T-helper 1 cell treated with Interleukin-12 subunit alpha and Interleukin-12 subunit beta and Interleukin-4 antibody, amounts not matched to agents 30 μg/mL and 1 μg/mL, for 36 hours (primary cell): ENCODE results near the gene VPS13D.
"Not testable (repeated sequence)": the region's sequence is repeated elsewhere in the genome, so short reads cannot be mapped to it uniquely, and the experiment has no call there.

ENCODE experiments used
- H3K27ac Mint-ChIP-seq: one replicate; pipeline ENCODE4 v1.8.0; 2021; ENCODE audit warnings: mild to moderate bottlenecking, mixed read lengths
- H3K27me3 Mint-ChIP-seq: one replicate; pipeline ENCODE4 v1.8.0; 2021; ENCODE audit warnings: low read depth, mixed read lengths
- H3K36me3 Mint-ChIP-seq: one replicate; pipeline ENCODE4 v1.8.0; 2021; ENCODE audit warnings: low read depth, mixed read lengths
- H3K4me1 Mint-ChIP-seq: one replicate; pipeline ENCODE4 v1.8.0; 2021; ENCODE audit warnings: low read depth, mixed read lengths
- H3K4me3 Mint-ChIP-seq: one replicate; pipeline ENCODE4 v1.8.0; 2021; ENCODE audit warnings: mild to moderate bottlenecking, moderate library complexity, mixed read lengths
- H3K9me3 Mint-ChIP-seq: one replicate; pipeline ENCODE4 v1.8.0; 2021; ENCODE audit warnings: mixed read lengths

Gene VPS13D

DNA sequence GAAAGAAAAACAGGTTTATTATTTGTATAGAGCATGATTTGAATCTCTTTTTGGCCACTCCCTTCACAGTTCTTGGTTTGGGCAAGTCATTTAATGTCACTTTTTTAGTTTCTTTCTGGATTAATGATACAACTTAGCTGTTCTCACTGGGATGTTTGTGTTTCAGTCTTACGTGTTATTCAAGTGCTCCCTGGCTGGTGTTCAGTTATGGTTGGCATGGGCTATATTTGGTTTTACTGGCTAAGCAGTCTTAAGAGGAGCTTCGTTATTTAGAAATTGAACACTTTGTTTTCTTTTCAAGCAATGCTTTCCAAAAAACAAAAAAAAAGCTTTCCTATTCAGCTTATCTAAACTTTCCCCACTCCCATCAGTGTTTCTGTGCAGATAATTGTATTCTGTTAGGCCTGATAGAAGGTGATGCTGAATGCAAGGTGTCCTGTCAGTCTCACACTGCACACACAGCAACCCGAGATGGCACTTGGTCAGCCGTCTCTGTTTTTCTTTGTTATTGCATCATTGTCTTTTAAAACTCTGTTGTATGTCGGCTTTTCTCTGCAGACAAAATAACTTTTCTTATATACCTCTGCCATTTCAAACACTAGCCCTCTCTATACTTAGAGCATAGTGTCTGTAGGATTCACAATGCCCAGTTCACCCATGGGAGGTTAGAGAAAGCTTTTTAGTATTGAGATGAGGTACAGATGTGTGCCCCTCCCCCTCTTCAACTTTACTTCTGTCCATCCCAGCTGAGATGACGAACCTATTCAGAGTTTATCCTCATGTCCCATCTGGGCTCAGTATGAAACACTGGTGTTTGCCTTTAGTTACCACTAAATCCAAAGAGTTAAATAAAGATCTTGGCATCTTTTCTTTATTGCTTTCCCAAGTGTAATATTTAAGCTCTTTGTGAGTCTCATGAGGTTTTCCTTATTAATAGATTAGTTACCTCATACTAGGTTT, 80.2 kb downstream of the VPS13D start:
- Mint-ChIP-seq H3K4me1 (peaks cover 2% of the 10 kb centered on the region), H3K27me3 (no peaks in the 10 kb centered on the region), H3K27ac (no peak overlapping the region), H3K9me3 (no peaks in the 10 kb centered on the region), H3K4me3 (no peak overlapping the region), H3K36me3 (peaks cover 46% of the 10 kb centered on the region)

DNA sequence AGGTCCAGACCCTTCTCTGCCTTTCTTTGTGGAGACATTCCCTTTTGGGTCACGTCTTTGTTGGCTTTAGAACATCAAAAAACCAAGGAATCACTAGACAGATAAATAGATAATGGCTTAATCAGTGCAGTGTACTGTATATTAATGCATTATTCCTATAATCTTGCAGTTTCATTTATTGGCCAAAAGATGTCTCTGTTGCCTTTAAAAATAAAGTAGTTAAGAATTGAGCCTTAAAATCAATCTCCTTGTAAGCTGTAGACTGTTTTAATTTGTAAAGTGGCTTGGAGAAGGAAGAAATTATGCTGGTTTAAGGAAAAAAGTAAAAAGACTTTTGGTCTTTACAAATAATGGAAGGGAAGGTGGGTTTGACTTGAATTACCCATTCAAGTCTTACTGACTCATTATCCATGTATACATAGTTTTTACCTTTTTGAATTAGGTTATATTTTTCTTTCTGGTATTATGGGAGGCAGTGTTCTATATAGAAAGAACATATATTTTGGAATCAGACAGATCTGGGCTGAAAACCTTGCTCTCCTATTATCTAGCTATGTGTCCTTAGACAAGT, 84.6 kb downstream of the VPS13D start:
- Mint-ChIP-seq H3K27ac (no peak overlapping the region), H3K9me3 (no peaks in the 10 kb centered on the region), H3K36me3 (peaks cover 32% of the 10 kb centered on the region), H3K4me1 (peaks cover 2% of the 10 kb centered on the region), H3K4me3 (no peak overlapping the region), H3K27me3 (no peaks in the 10 kb centered on the region)

DNA sequence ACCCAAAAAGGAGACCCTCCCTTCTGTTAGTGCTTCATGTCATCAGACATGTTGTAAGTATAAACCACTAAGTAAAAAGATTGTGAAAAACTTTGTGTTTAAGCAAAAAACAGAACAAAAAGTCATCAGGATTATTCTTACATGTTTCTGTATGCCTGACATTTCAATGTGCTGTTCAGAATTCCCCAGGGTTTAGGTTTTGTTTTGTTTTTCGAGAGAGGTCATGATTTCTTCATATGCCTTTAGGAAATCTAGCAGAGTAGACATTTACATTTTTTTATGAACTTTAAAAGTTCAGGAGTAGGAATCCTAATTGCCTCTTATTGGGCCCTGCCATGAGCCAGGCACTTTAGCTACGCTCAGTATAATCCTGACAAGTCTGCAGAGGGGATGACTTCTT, 85.3 kb downstream of the VPS13D start:
- H3K9me3 Mint-ChIP-seq: no peaks in the 10 kb centered on the region
- no peak overlapping the region for H3K4me3 Mint-ChIP-seq
- no peak overlapping the region for H3K27ac Mint-ChIP-seq
- H3K36me3 Mint-ChIP-seq: peaks cover 35% of the 10 kb centered on the region
- H3K4me1 Mint-ChIP-seq: peaks cover 2% of the 10 kb centered on the region
- no peaks in the 10 kb centered on the region for H3K27me3 Mint-ChIP-seq

DNA sequence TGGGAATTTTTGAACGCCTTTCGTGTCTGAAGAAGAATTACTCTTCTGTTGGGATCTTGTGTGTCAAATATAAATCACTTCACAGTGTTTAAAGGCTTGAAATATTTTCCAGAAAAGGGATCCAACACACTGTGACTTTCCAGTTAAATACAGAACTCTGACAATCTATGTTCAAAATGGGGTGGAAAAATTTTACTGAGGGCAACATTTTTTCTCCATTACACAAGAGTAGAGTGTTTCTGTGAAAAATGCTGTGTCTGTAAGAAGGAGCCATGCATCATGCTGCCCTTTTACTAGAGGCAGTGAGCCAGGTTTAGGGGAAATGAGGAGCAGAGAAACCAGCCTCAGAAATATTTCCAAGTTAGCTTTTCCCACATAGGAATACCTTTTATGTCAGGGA, 86.5 kb downstream of the VPS13D start:
- Mint-ChIP-seq H3K4me3 (no peak overlapping the region), H3K36me3 (peaks cover 39% of the 10 kb centered on the region), H3K4me1 (peaks cover 5% of the 10 kb centered on the region), H3K9me3 (no peaks in the 10 kb centered on the region), H3K27ac (no peak overlapping the region), H3K27me3 (no peaks in the 10 kb centered on the region)

DNA sequence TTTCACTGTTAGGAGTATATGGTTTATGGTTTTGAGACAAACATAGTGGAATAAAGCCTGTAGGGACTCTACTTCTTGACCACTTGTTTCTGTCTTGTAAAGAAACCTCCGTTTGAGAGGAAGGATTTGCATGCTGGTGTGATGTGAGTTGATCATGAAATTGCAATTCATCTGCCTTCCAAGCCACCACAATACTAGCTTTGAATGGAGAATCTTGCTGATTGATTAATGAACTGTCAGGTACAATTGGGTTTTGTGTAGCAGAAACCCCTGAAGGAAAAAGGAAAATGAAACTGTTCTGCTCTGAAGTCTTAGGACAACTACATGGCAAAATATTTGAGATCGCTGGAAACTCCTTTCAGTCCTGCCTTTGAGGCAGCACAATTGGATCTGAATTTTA, 90.7 kb downstream of the VPS13D start:
- Mint-ChIP-seq H3K27ac (no peak overlapping the region), H3K27me3 (no peaks in the 10 kb centered on the region), H3K36me3 (peaks cover 39% of the 10 kb centered on the region), H3K4me1 (peaks cover 3% of the 10 kb centered on the region), H3K9me3 (no peaks in the 10 kb centered on the region), H3K4me3 (no peak overlapping the region)

DNA sequence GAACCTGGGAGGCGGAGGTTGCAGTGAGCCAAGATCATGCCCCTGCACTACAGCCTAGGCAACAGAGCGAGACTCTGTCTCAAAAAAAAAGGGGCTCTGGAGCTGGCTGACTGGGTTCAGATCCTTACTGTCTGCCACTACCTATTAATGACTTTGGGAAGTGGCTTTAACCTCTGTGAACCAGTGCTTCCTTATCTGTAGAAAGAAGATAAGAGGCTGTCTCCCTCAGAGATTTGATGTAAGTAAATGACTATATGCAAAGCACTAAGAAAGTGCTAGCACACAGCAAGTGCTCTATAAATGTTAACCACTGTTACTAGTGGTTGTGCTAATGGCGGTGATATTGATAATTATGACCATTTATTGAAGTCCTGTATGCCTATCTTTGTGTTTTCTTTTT, 94.6 kb downstream of the VPS13D start:
- no peak overlapping the region for H3K4me3 Mint-ChIP-seq
- H3K4me1 Mint-ChIP-seq: peaks cover 3% of the 10 kb centered on the region
- H3K36me3 Mint-ChIP-seq: peaks cover 32% of the 10 kb centered on the region
- H3K27me3 Mint-ChIP-seq: no peaks in the 10 kb centered on the region
- H3K27ac Mint-ChIP-seq: no peak overlapping the region
- H3K9me3 Mint-ChIP-seq: no peaks in the 10 kb centered on the region

DNA sequence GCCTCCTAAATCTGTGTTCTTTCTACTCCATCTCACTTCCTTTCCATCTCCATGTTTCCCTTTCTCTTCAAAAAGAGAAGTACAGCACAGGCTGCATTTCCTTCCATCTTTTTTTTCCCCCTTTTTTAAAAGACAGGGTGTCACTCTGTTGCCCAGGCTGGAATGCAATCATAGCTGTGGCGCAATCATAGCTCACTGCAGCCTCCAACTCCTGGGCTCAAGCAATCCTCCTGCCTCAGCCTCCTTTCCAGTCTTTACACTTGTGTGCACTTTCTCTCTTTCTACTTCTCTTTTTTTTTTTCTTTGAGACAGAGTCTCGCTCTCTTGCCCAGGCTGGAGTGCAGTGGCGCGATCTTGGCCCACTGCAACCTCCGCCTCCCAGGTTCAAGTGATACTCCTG, 95.1 kb downstream of the VPS13D start:
- not testable (repeated sequence) for H3K27ac Mint-ChIP-seq, H3K4me3 Mint-ChIP-seq, H3K4me1 Mint-ChIP-seq, H3K9me3 Mint-ChIP-seq, H3K27me3 Mint-ChIP-seq
- peaks cover 26% of the 10 kb centered on the region for H3K36me3 Mint-ChIP-seq

DNA sequence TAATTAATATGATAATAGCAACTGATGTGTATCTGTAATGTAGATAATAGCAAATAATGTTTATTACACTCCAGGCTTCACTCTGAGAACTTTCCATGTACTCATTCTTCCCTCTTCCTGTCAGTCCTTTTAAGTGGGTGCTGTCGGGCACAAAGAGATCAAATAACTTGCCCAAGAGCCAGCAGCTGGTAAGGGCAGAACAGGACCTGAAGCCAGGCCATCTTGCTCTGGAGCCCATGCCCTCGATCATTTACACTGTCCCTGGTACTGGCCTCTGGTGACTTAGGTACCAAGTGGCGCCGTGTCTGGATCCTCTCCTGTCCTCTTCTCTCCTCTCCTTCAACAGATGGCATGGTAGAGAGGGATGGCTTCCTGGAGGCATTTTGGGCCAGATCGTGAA, 97.2 kb downstream of the VPS13D start:
- peaks cover 22% of the 10 kb centered on the region for H3K36me3 Mint-ChIP-seq
- H3K27ac Mint-ChIP-seq: no peak overlapping the region
- H3K4me1 Mint-ChIP-seq: no peaks in the 10 kb centered on the region
- no peaks in the 10 kb centered on the region for H3K9me3 Mint-ChIP-seq
- no peak overlapping the region for H3K4me3 Mint-ChIP-seq
- no peaks in the 10 kb centered on the region for H3K27me3 Mint-ChIP-seq

DNA sequence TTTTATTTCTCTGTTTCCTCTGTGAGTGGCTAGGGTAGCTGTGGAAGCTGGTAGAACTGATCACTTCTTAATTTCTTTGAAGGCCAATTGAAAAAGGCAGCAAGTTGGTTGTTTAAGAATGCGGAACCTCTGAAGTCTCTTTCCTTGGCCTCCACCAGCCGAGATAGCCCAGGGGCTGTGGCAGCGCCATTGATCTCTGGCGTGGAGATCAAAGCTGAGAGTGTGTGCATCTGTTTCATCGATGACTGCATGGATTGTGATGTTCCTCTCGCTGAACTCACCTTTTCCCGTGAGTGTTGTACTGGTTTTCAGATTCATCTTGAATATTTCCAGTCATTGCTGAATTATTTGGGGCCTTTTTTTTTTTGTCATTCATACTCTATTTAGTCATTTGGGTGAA, 97.7 kb downstream of the VPS13D start:
- Mint-ChIP-seq H3K36me3 (peaks cover 23% of the 10 kb centered on the region), H3K27ac (no peak overlapping the region), H3K9me3 (no peaks in the 10 kb centered on the region), H3K27me3 (no peaks in the 10 kb centered on the region), H3K4me1 (no peaks in the 10 kb centered on the region), H3K4me3 (no peak overlapping the region)

DNA sequence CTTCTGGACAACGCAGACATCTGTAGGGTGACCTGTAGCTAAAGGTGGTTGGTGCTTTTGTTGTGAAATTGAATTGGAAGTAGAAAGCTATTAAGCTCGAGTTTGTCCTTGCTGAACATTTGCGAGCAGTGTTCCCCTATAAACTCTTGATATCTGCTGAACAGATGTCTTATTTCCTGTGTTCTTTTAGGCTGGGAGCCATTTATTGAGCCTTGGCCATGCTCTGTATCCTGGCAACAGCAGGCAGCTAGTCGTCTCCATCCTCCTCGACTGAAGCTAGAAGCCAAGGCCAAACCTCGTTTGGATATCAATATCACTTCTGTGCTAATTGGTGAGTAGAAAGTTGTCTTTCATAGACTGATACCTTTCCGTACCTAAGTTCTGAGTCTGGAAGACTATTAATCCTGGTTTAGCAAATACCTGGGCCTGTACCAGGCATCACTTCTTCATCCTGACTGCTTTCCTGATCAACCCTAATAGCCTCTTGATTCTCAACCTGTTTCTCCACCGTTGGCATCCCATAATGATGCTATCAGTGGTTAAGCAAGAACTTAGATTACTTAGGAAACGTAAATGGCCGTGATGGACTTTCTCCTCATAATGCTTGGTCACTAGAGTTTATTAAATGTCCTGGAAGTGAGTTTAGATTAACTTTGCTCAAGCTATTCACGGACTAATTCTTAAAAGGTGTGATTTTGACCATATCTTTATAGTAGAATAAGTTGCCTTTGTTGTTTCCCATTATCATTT, 103.4 kb downstream of the VPS13D start:
- Mint-ChIP-seq H3K36me3 (peaks cover 43% of the 10 kb centered on the region), H3K4me3 (no peak overlapping the region), H3K27me3 (no peaks in the 10 kb centered on the region), H3K9me3 (no peaks in the 10 kb centered on the region), H3K27ac (no peak overlapping the region), H3K4me1 (peaks cover 3% of the 10 kb centered on the region)

DNA sequence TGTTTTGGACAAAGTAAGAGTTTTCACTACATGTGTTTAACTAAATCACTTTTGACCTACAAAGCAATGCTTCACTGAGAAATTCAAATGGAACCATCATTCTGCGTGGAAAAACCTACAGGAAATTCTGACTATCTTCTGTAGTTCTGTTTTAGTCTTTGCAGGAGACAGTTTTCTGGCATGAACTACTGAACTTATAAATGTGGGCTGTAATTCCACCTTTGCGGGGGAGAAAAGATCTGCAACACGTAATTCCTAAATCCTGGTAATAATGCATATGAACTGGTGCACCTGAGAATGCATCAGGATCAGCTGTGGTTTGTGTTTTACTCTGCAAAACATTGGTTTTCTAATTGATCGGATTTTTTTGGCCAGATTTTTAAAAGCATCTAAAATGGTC, 106.0 kb downstream of the VPS13D start:
- Mint-ChIP-seq H3K36me3 (peaks cover 43% of the 10 kb centered on the region), H3K4me3 (no peak overlapping the region), H3K4me1 (peaks cover 11% of the 10 kb centered on the region), H3K9me3 (no peaks in the 10 kb centered on the region), H3K27ac (no peak overlapping the region), H3K27me3 (no peaks in the 10 kb centered on the region)

DNA sequence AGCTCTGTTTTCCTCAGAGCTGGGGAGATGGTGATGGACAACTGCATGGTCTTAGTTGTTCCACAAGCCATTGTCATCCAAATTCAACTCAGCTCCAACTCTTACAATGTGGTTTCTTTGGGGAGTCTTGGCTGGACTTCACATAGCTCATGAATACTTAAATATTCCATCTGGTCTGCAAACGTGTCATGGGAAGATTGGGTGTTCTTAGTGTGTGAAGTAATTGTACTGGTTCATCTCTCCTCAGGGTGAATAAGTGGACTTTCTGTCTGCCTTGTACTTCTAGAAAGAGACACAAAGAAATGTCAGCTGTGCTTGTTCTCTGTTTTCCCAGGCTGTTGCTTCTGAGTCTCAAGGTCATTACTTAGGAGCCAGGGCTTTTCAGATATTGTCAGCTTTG, 106.6 kb downstream of the VPS13D start:
- Mint-ChIP-seq H3K27me3 (no peaks in the 10 kb centered on the region), H3K36me3 (peaks cover 46% of the 10 kb centered on the region)

DNA sequence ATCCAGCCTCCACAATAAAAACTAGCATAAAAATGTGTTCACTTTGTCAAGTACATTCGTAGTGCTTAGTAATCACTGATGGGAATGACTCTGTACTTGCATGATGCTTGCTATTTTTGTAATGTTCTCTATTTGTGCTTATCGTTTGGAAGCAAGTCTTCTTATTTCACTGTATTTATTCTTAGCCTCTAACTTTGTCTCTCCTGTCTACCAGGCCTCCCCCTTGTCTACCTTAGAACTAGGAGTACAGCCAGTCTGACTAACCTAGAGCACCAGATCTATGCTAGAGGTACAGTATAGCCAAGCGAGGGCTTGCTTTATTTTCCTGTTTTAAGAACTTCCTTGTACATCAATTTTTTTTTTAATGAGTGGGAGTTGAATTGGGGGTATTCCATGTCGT, 108.2 kb downstream of the VPS13D start:
- H3K9me3 Mint-ChIP-seq: no peaks in the 10 kb centered on the region
- H3K4me1 Mint-ChIP-seq: peaks cover 23% of the 10 kb centered on the region
- H3K27ac Mint-ChIP-seq: no peak overlapping the region
- no peak overlapping the region for H3K4me3 Mint-ChIP-seq
- peaks cover 49% of the 10 kb centered on the region for H3K36me3 Mint-ChIP-seq
- no peaks in the 10 kb centered on the region for H3K27me3 Mint-ChIP-seq

More for the DNA sequence above, 106.6 kb downstream of the VPS13D start:
- Mint-ChIP-seq H3K4me3 (no peak overlapping the region), H3K27ac (no peak overlapping the region), H3K4me1 (peaks cover 15% of the 10 kb centered on the region), H3K9me3 (no peaks in the 10 kb centered on the region)

DNA sequence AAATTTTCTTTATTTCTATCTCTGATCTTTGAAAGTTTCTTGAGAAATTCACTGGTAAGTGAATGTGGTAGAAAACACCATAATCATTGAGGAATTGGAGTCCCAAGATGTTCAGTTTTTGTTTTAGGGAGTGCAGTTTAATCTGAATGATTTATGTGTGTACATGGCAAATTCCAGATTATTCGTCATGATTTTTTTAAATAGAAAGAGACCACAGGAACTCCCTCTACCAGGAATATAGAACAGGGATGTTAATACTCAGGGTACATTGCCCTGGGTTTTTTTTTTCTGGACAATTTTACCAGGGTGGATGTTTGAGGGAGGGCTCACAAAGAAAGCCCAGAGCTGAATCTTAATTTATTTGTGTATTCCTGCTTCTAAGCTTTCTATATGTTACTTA, 109.0 kb downstream of the VPS13D start:
- peaks cover 26% of the 10 kb centered on the region for H3K4me1 Mint-ChIP-seq
- no peak overlapping the region for H3K4me3 Mint-ChIP-seq
- no peaks in the 10 kb centered on the region for H3K9me3 Mint-ChIP-seq
- H3K36me3 Mint-ChIP-seq: peaks cover 45% of the 10 kb centered on the region
- H3K27ac Mint-ChIP-seq: no peak overlapping the region
- no peaks in the 10 kb centered on the region for H3K27me3 Mint-ChIP-seq

DNA sequence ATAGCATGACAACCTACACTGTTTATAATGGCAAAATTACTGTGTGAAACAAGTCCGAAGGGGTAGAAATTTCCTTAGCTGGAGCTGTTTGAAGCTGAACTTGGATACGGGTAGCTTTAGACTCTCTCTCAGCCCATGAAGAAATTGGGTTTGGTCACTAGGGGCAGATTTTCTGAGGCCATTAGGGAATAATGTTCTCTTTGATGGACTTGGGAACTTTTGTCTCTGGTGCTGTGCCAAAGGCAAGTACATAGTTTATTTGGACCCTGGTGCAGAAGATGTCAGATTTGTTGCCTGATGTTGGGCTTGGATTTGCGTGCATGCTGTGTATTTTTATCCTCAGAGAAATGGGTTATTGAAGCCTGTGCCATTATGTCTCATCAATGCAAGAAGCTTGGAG, 109.6 kb downstream of the VPS13D start:
- Mint-ChIP-seq H3K27me3 (no peaks in the 10 kb centered on the region), H3K36me3 (peaks cover 41% of the 10 kb centered on the region)

More for the DNA sequence above, 109.6 kb downstream of the VPS13D start:
- no peaks in the 10 kb centered on the region for H3K9me3 Mint-ChIP-seq
- H3K4me1 Mint-ChIP-seq: peaks cover 31% of the 10 kb centered on the region
- no peak overlapping the region for H3K27ac Mint-ChIP-seq
- H3K4me3 Mint-ChIP-seq: no peak overlapping the region
